Stimulated activated CD4-positive, alpha-beta T cell treated with anti-CD3 and anti-CD28 coated beads, Interleukin-15, amount 100 ng/mL, for 1 hour (primary cell): ENCODE data around the gene TMEM30B.

Experiments
- DNase-seq, 2 donors: peaks; one replicate each; pipeline ENCODE4 v3.0.0-alpha.2; 2020; ENCODE audit warnings: low read depth in 1 of 2, low spot score in 1 of 2

TMEM30B gene

GRCh38 chr14:61238611-61239245 is 42.4 kb downstream of the TMEM30B start:
- no peak for DNase-seq

DNA sequence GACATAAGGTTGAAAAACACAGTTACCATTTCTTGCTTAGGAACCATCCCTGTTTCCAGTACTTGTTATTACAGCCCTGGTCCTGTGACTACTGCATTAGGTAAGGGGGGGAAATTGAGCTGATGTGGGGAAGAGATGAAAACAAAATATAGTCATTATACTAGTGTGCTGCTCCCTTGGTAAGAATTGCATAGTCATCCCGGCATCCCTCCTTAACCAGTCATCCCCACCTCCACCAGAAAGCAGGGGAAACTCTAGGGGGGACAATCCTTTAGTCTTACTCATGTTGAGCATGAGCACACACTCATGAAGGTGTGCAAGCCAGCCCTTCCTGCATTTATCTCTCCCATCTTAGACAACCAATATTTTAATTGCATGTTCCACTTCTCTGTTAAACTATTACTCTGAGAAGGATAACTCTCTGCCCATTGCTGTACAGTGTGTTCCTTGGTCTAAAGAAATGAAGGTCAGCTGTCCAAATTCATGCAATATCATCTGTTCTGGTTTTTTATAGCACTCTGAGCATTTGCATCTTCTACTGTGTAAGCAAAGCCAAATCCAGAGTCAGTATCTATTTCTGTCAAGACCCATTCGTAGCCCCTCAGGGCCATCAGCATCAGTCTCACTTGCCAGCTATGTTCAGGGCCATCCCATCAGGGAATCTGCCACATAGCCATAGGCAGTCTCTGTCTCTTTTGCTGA is 46.8 kb downstream of the TMEM30B start:
- no peak for DNase-seq

GRCh38 chr14:61233436-61233956 is 47.6 kb downstream of the TMEM30B start:
- DNase-seq: no peak

DNA sequence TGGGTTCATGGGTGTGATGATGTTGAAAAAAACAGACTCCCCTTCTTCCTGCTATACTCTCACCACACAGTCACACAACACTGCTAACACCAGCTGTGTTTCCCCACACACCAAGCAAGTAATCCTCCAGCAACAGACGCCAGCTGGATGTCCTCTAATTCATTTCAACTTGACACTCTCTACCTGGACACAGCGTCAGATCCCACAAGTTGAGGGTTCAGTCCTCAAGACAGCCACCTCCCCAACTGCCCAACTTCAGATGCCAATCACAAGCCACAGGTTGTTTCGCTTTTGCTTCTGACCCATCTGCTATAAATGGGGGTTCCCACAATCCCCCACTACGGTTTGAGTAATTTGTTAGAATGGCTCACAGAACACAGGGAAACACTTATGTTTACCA is 49.3 kb downstream of the TMEM30B start:
- no peak for DNase-seq

- no peak for DNase-seq
Observed at GRCh38 chr14:61229981-61230380, 51.2 kb downstream of the TMEM30B start.

- no peak for DNase-seq
Observed at GRCh38 chr14:61229475-61229888, 51.7 kb downstream of the TMEM30B start.

DNA sequence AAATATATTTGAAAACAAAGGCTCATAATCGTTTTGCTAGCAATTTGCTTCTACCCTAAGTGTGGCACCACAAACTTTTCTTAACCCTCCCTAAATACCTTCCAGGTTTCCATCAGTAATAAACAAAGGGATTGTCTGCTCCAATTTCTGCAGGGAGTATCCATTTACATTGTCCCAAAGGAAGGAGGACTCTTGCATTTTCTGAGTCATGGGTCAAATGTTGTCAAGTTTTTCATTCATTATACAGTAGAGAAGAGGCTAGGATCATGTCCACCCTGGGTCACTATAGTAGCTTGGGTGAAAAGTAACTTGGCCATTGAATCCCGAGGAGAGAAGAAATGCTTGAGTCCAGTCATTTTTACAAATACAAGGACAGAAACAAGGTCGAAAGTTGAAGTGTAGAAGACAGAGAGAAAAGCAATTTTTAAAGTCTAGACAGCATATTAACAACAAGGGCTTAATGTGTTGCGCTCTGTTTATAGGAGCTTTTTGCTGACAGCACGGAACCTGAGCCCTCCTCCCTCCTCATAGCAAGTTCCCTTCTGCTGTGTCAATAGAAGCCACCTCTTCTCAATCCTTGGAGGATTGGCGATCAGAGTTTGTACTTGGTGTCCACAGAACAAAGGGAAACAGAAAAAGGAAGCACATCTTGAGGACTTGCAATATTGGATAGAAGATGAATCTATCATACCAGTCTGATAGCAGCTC is 53.1 kb downstream of the TMEM30B start:
- no peak for DNase-seq
